Mesendoderm (in vitro differentiated cells): ENCODE results near the gene ATF7. TPM values are rescaled to one million over a fixed set of nuclear protein-coding genes. Genes with fewer than 3 reads are reported as not detected.

Source experiments
- small RNA-seq: library from polyadenylated mRNA; stranded (forward); fragments of <200 nt; extraction: miRNeasy Mini kit (QIAGEN cat#:217004); gene quantifications from one replicate; pipeline ENCODE3, GENCODE V24; 2013; ENCODE audit not compliant: insufficient read depth

Gene ATF7

Small RNA genes lying within 50 kb of the gene (small RNA-seq; reads per million reads assigned to genes)
- not detected for gene AC023509.3
